HEK293 (cell line): Measurements from ENCODE around the gene FOXA2.

ENCODE experiments used
- CTCF ChIA-PET: fragments of 350-600 bp; formaldehyde crosslinking; extraction: SDS; loops from one replicate; lab custom pipeline; 2021; ENCODE audit warnings: antibody characterized with exemption; lab: Yijun Ruan, JAX
- POLR2A ChIA-PET: fragments of 300-600 bp; formaldehyde crosslinking; extraction: SDS; loops from one replicate; lab custom pipeline; 2020; ENCODE audit warnings: antibody characterized with exemption, inconsistent platforms; lab: Yijun Ruan, JAX
- H3K27ac ChIP-seq: fragments of 200-500 bp; sonication (Bioruptor generic); 2 replicates; pipeline ENCODE4 v1.5.1; 2014; ENCODE audit warnings: low read depth, low read length, control low read depth, inconsistent platforms; ENCODE audit errors: extremely low read depth
- H3K36me3 ChIP-seq, 2 experiments: fragments of 200-500 bp in 1 of 2; sonication (Bioruptor generic) in 1 of 2; 1 replicate in 1 of 2; 2 replicates in 1 of 2; pipeline ENCODE4 v1.5.1; 2014 to 2017; ENCODE audit warnings: inconsistent platforms in 2 of 2, low read length in 2 of 2; ENCODE audit not compliant: control insufficient read depth in 2 of 2, insufficient read depth in 1 of 2
- H3K4me1 ChIP-seq: fragments of 200-500 bp; sonication (Bioruptor generic); 2 replicates; pipeline ENCODE4 v1.5.1; 2014; ENCODE audit warnings: mild to moderate bottlenecking, low read length, inconsistent platforms; ENCODE audit not compliant: control insufficient read depth, insufficient read depth
- H3K4me3 ChIP-seq: 2 replicates; pipeline ENCODE4 v1.5.1; 2011; ENCODE audit warnings: low read depth, mild to moderate bottlenecking, control low read depth, low read length, moderate library complexity
- H3K9me3 ChIP-seq: fragments of 200-500 bp; sonication (Bioruptor generic); 2 replicates; pipeline ENCODE4 v1.5.1; 2014; ENCODE audit warnings: low read depth, low read length, inconsistent platforms; ENCODE audit not compliant: control insufficient read depth, insufficient read depth
- KLF17 ChIP-seq: fragments of 450-650 bp; formaldehyde crosslinking; IDR thresholded peaks from 2 replicates; pipeline ENCODE4 v1.5.1; 2016; ENCODE audit warnings: missing biosample characterization, missing genetic modification characterization
- KLF7 ChIP-seq: fragments of 450-650 bp; formaldehyde crosslinking; IDR thresholded peaks from 2 replicates; pipeline ENCODE4 v1.5.1; 2016; ENCODE audit warnings: missing biosample characterization, missing genetic modification characterization, borderline replicate concordance
- PRDM10 ChIP-seq: fragments of 450-650 bp; formaldehyde crosslinking; IDR thresholded peaks from 2 replicates; pipeline ENCODE4 v1.5.1; 2016; ENCODE audit warnings: missing biosample characterization, missing genetic modification characterization
- SP3 ChIP-seq: fragments of 450-650 bp; formaldehyde crosslinking; IDR thresholded peaks from 2 replicates; pipeline ENCODE4 v1.5.1; 2016; ENCODE audit warnings: missing biosample characterization, missing genetic modification characterization
- ZBTB1 ChIP-seq: fragments of 450-650 bp; formaldehyde crosslinking; IDR thresholded peaks from 2 replicates; pipeline ENCODE4 v1.5.1; 2016; ENCODE audit warnings: missing biosample characterization, missing genetic modification characterization
- ZBTB17 ChIP-seq: fragments of 450-650 bp; formaldehyde crosslinking; IDR thresholded peaks from 2 replicates; pipeline ENCODE4 v1.5.1; 2016; ENCODE audit warnings: missing biosample characterization, missing genetic modification characterization
- ZBTB6 ChIP-seq: fragments of 450-650 bp; formaldehyde crosslinking; IDR thresholded peaks from 2 replicates; pipeline ENCODE4 v1.5.1; 2017; ENCODE audit warnings: missing biosample characterization, missing genetic modification characterization
- ZFP37 ChIP-seq: fragments of 450-650 bp; formaldehyde crosslinking; IDR thresholded peaks from 2 replicates; pipeline ENCODE4 v1.5.1; 2016; ENCODE audit warnings: missing biosample characterization, missing genetic modification characterization
- ZNF140 ChIP-seq: fragments of 450-650 bp; formaldehyde crosslinking; IDR thresholded peaks from 2 replicates; pipeline ENCODE4 v1.5.1; 2016; ENCODE audit warnings: missing biosample characterization, missing genetic modification characterization
- ZNF146 ChIP-seq: fragments of 450-650 bp; formaldehyde crosslinking; IDR thresholded peaks from 2 replicates; pipeline ENCODE4 v1.5.1; 2016; ENCODE audit warnings: missing biosample characterization, missing genetic modification characterization
- ZNF16 ChIP-seq: fragments of 450-650 bp; formaldehyde crosslinking; IDR thresholded peaks from 2 replicates; pipeline ENCODE4 v1.5.1; 2016; ENCODE audit warnings: low read depth, missing biosample characterization, missing genetic modification characterization
- ZNF169 ChIP-seq: fragments of 450-650 bp; formaldehyde crosslinking; IDR thresholded peaks from 2 replicates; pipeline ENCODE4 v1.5.1; 2016; ENCODE audit warnings: missing biosample characterization, missing genetic modification characterization
- ZNF175 ChIP-seq: fragments of 450-650 bp; formaldehyde crosslinking; IDR thresholded peaks from 2 replicates; pipeline ENCODE4 v1.5.1; 2016; ENCODE audit warnings: missing biosample characterization, missing genetic modification characterization
- ZNF23 ChIP-seq: fragments of 450-650 bp; formaldehyde crosslinking; IDR thresholded peaks from 2 replicates; pipeline ENCODE4 v1.5.1; 2016; ENCODE audit warnings: missing biosample characterization, missing genetic modification characterization, borderline replicate concordance
- ZNF24 ChIP-seq: fragments of 450-650 bp; formaldehyde crosslinking; IDR thresholded peaks from 2 replicates; pipeline ENCODE4 v1.5.1; 2016; ENCODE audit warnings: missing biosample characterization, missing genetic modification characterization
- ZNF335 ChIP-seq: fragments of 450-650 bp; formaldehyde crosslinking; conservative IDR thresholded peaks from 2 replicates; pipeline ENCODE4 v1.5.1; 2016; ENCODE audit warnings: missing biosample characterization, missing genetic modification characterization
- ZNF350 ChIP-seq: fragments of 450-650 bp; formaldehyde crosslinking; IDR thresholded peaks from 2 replicates; pipeline ENCODE4 v1.5.0; 2017; ENCODE audit warnings: missing biosample characterization, mild to moderate bottlenecking, missing genetic modification characterization
- ZNF548 ChIP-seq: fragments of 450-650 bp; formaldehyde crosslinking; IDR thresholded peaks from 2 replicates; pipeline ENCODE4 v1.5.1; 2016; ENCODE audit warnings: missing biosample characterization, missing genetic modification characterization
- ZNF555 ChIP-seq: fragments of 450-650 bp; formaldehyde crosslinking; conservative IDR thresholded peaks from 2 replicates; pipeline ENCODE4 v1.5.1; 2017; ENCODE audit warnings: missing biosample characterization, mild to moderate bottlenecking, missing genetic modification characterization, inconsistent platforms
- ZNF585B ChIP-seq: fragments of 450-650 bp; formaldehyde crosslinking; IDR thresholded peaks from 2 replicates; pipeline ENCODE4 v1.5.1; 2016; ENCODE audit warnings: missing biosample characterization, missing genetic modification characterization
- ZNF600 ChIP-seq: fragments of 450-650 bp; formaldehyde crosslinking; IDR thresholded peaks from 2 replicates; pipeline ENCODE4 v1.5.1; 2016; ENCODE audit warnings: missing biosample characterization, missing genetic modification characterization
- ZNF629 ChIP-seq: fragments of 450-650 bp; formaldehyde crosslinking; IDR thresholded peaks from 2 replicates; pipeline ENCODE4 v1.5.1; 2017; ENCODE audit warnings: missing biosample characterization, missing genetic modification characterization
- ZNF843 ChIP-seq: fragments of 450-650 bp; formaldehyde crosslinking; IDR thresholded peaks from 2 replicates; pipeline ENCODE4 v1.5.1; 2016; ENCODE audit warnings: missing biosample characterization, missing genetic modification characterization

Gene FOXA2

GRCh38 chr20:22586645-22587310, 2.4 kb upstream of the FOXA2 start (continued):
- TF ChIP-seq KLF17 (tag by site-specific recombination) (0 out of 2 replicates have a peak, but pooled peaks have one; percentile 29), ZNF175 (tag by site-specific recombination) (no peak), KLF7 (no peak), ZNF585B (tag by site-specific recombination) (no peak), ZNF146 (tag by site-specific recombination) (no peak), ZNF555 (tag by site-specific recombination) (no peak), ZNF140 (tag by site-specific recombination) (no peak), ZNF335 (peak; percentile 31; the same call in 1 of the 2 replicates), ZNF350 (tag by site-specific recombination) (no peak), ZNF169 (tag by site-specific recombination) (no peak), ZFP37 (tag by site-specific recombination) (0 out of 2 replicates have a peak, but pooled peaks have one; percentile 46), ZNF16 (tag by site-specific recombination) (no peak), ZNF23 (tag by site-specific recombination) (no peak), ZBTB6 (tag by site-specific recombination) (no peak)

- peaks cover 0 to 3% of the 10 kb centered on the region in 2 experiments; a peak in 1 of 3 replicates for H3K36me3 ChIP-seq
- H3K4me3 ChIP-seq = no peak overlapping the region
- 0 out of 2 replicates have a peak, but pooled peaks cover 2% of the 10 kb centered on the region for H3K4me1 ChIP-seq
- POLR2A ChIA-PET = interaction anchor here (1.2 kb wide), 2 partner anchors 195 to 765 kb away, joined by 3 read pairs; partner anchors contain the start of gene NXT1
- no peaks in the 10 kb centered on the region for H3K9me3 ChIP-seq
- CTCF ChIA-PET = interaction anchor here (0.6 to 3.9 kb wide), 52 partner anchors 9 to 985 kb away, joined by 3 to 109 read pairs (median 5); no protein-coding TSS in a partner anchor
- no peak overlapping the region for H3K27ac ChIP-seq
- TF ChIP-seq ZNF548 (tag by site-specific recombination) (peak; percentile 85), ZNF24 (tag by site-specific recombination) (no peak)
These were observed 1.6 kb upstream of the FOXA2 start for GRCh38 chr20:22585786-22586493.

- peaks cover 0 to 3% of the 10 kb centered on the region in 2 experiments; a peak in 1 of 3 replicates for H3K36me3 ChIP-seq
- H3K27ac ChIP-seq = peak overlapping the region; percentile 62; the same call in 1 of the 2 replicates
- 0 out of 2 replicates have a peak, but pooled peaks cover 2% of the 10 kb centered on the region for H3K4me1 ChIP-seq
- CTCF ChIA-PET = interaction anchor here (0.6 to 3.9 kb wide), 9 partner anchors 11 to 470 kb away, joined by 3 to 109 read pairs (median 17); no protein-coding TSS in a partner anchor
- peak overlapping the region; percentile 50 for H3K4me3 ChIP-seq
- POLR2A ChIA-PET = interaction anchor here (0.7 kb wide), 1 partner anchor 188 kb away, joined by 3 read pairs; no protein-coding TSS in a partner anchor
- H3K9me3 ChIP-seq = no peaks in the 10 kb centered on the region
- TF ChIP-seq ZNF600 (tag by site-specific recombination) (peak; percentile 73), PRDM10 (tag by site-specific recombination) (peak; percentile 34; the same call in 1 of the 2 replicates), ZBTB1 (tag by site-specific recombination) (no peak), ZNF629 (tag by site-specific recombination) (0 out of 2 replicates have a peak, but pooled peaks have one; percentile 23), KLF17 (tag by site-specific recombination) (peak; percentile 57; the same call in 1 of the 2 replicates), ZBTB17 (peak; percentile 56), SP3 (tag by site-specific recombination) (peak; percentile 60), ZNF335 (peak; percentile 97), ZNF843 (tag by site-specific recombination) (no peak)
These were observed 782 bp upstream of the FOXA2 start for GRCh38 chr20:22584922-22585785.
